Smooth muscle cell (in vitro differentiated cells): ENCODE results near the gene RNF6. TPM values are rescaled to one million over a fixed set of nuclear protein-coding genes. Genes with fewer than 3 reads are reported as not detected.
A peak's percentile ranks its signal among the peaks of the same experiment; 100 is the strongest.

Experiments
- DNase-seq: peaks from one replicate; lab custom pipeline; 2025; ENCODE audit not compliant: unreplicated experiment; lab: John Stamatoyannopoulos, UW
- H2AFZ ChIP-seq: fragments of 200-600 bp; sonication (generic); 2 replicates; pipeline ENCODE4 v1.6.0; 2016; ENCODE audit warnings: antibody characterized with exemption, low read depth, mild to moderate bottlenecking
- H3F3A ChIP-seq: fragments of 200-600 bp; sonication (generic); 2 replicates; pipeline ENCODE4 v1.6.0; 2017; ENCODE audit warnings: antibody characterized with exemption, low read depth
- H3K27ac ChIP-seq: fragments of 200-600 bp; sonication (generic); 2 replicates; pipeline ENCODE4 v1.5.1; 2016; ENCODE audit warnings: low read depth, mild to moderate bottlenecking
- H3K27me3 ChIP-seq: fragments of 200-600 bp; sonication (generic); 2 replicates; pipeline ENCODE4 v1.6.1; 2016; ENCODE audit warnings: low read depth, mild to moderate bottlenecking
- H3K36me3 ChIP-seq: fragments of 200-600 bp; sonication (generic); 2 replicates; pipeline ENCODE4 v1.5.1; 2016; ENCODE audit warnings: low read depth
- H3K4me1 ChIP-seq: fragments of 200-600 bp; sonication (generic); 2 replicates; pipeline ENCODE4 v1.5.1; 2016; ENCODE audit warnings: low read depth
- H3K4me2 ChIP-seq: fragments of 200-600 bp; sonication (generic); 2 replicates; pipeline ENCODE4 v1.6.0; 2016; ENCODE audit warnings: mild to moderate bottlenecking
- H3K4me3 ChIP-seq: fragments of 200-600 bp; sonication (generic); 2 replicates; pipeline ENCODE4 v1.5.1; 2016; ENCODE audit warnings: mild to moderate bottlenecking
- H3K79me2 ChIP-seq: fragments of 200-600 bp; sonication (generic); 2 replicates; pipeline ENCODE4 v1.6.0; 2016; ENCODE audit warnings: low read depth, mild to moderate bottlenecking
- H3K9ac ChIP-seq: fragments of 200-600 bp; sonication (generic); 2 replicates; pipeline ENCODE4 v1.6.0; 2016; ENCODE audit warnings: low read depth
- H3K9me3 ChIP-seq: fragments of 200-600 bp; sonication (generic); replicated peaks from 2 replicates; pipeline ENCODE4 v1.5.1; 2016; ENCODE audit warnings: low read depth
- H4K20me1 ChIP-seq: fragments of 200-600 bp; sonication (generic); 2 replicates; pipeline ENCODE4 v1.6.0; 2016; ENCODE audit warnings: low read depth
- WGBS: methylation state at CpG from one replicate; pipeline ENCODE4 v1.1.7; 2016; ENCODE audit warnings: low lambda C conversion rate; 5-methylcytosine and 5-hydroxymethylcytosine counted together
- polyA plus RNA-seq: library from polyadenylated mRNA; unstranded; fragments of >200 nt; fragmentation: Nextera tagmentation; extraction: Ambion mirVana; gene quantifications from 2 replicates; pipeline ENCODE4 v1.2.1, GENCODE V29; 2016
- total RNA-seq: library from RNA; depleted of rRNA; stranded (reverse); fragments of >200 nt; gene quantifications from 2 replicates; pipeline ENCODE4 v1.2.3, GENCODE V29; 2014
- TF ChIP-seq, protein P1 (sequence below): fragments of 200-600 bp; sonication (generic); IDR thresholded peaks from 2 replicates; pipeline ENCODE4 v1.5.1; 2017; ENCODE audit warnings: borderline replicate concordance, mild to moderate bottlenecking, antibody characterized with exemption; ENCODE audit not compliant: insufficient read depth, poor library complexity, severe bottlenecking

Gene RNF6
- total RNA-seq (47.3 and 55.5 TPM in 2 replicates), polyA plus RNA-seq (27.8 and 31.7 TPM in 2 replicates)

DNA sequence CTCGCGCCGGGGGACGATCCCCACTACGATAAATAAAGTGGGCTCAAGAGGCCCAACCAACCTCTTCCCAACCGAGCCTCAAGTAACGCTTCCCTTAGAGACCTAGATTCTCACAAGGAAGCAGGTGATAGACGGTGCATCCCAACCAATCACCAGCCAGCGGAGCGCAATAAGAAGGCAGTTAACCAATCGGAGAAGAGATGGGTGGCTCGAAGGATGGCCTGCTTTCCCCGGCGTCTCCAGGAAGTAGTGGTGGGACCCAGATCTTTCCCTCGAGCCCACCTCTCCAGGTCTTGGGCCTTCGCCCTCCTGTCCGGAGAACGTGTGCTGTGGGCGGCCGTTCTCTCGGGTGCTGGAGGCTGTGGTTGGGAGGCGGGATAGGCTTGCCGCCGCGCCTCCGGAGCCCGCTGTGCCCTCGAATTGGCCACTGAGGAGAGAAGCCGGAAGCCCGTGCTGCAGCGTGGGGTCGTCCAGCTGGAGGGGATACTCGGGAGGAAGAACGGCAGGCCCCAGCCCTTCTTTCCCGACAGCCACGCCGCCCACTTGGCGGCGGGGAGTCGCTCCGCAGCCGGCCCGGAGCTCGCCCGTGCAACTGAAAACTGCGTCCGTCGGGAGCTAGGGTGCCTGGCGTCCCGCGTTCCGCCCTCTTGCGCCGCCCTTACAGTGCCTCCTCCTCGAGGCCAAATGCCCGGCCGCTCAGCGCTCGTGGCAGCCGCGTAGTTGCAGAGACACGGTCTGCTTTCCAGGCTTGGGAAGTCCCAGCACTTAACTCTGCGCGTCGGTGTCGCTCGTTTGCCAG is at the start of gene RNF6:
Gene RNF6 (minus strand): TSS at position 594 of the 799 bp plus-strand sequence. CDS start 2,665 bp downstream, outside the sequence.
- H3K4me1 ChIP-seq = peaks cover 24% of the 10 kb centered on the region
- peak; percentile 69 for DNase-seq
- peak within 1 kb of the TSS; percentile 98 for H3K27ac ChIP-seq
- WGBS = under 1% methylated on average over 63 of the region's 67 CpGs
- peaks cover 27% of the 10 kb centered on the region for H3K79me2 ChIP-seq
- H3F3A ChIP-seq = peaks cover 18% of the 10 kb centered on the region
- peak within 1 kb of the TSS; percentile 98 for H3K9ac ChIP-seq
- H2AFZ ChIP-seq = peak within 1 kb of the TSS; percentile 96
- H3K9me3 ChIP-seq = no peaks in the 10 kb centered on the region
- H3K4me3 ChIP-seq = peak within 1 kb of the TSS; percentile 95
- H3K36me3 ChIP-seq = peaks cover 15% of the 10 kb centered on the region
- TF ChIP-seq, protein P1, sequence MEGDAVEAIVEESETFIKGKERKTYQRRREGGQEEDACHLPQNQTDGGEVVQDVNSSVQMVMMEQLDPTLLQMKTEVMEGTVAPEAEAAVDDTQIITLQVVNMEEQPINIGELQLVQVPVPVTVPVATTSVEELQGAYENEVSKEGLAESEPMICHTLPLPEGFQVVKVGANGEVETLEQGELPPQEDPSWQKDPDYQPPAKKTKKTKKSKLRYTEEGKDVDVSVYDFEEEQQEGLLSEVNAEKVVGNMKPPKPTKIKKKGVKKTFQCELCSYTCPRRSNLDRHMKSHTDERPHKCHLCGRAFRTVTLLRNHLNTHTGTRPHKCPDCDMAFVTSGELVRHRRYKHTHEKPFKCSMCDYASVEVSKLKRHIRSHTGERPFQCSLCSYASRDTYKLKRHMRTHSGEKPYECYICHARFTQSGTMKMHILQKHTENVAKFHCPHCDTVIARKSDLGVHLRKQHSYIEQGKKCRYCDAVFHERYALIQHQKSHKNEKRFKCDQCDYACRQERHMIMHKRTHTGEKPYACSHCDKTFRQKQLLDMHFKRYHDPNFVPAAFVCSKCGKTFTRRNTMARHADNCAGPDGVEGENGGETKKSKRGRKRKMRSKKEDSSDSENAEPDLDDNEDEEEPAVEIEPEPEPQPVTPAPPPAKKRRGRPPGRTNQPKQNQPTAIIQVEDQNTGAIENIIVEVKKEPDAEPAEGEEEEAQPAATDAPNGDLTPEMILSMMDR = no peak
- H3K27me3 ChIP-seq = no peaks in the 10 kb centered on the region
- peak within 1 kb of the TSS; percentile 91 for H3K4me2 ChIP-seq
- H4K20me1 ChIP-seq = peaks cover 20% of the 10 kb centered on the region

DNA sequence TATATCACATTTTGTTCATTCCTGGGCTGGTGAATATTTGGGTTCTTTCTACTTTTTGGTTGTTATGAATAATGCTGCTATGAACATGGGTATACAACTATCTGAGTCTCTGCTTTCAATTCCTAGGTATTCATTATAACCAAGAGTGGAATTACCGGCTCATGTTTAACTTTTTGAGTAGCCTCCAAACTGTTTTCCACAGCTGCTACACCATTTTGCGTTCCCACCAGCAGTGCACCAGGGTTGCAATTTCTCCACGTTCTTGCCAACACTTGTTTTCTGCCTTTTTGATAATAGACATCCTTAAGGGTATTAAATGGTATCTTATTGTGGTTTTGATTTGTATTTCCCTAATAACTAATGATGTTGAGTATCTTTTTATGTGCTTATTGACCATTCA is 48.6 kb upstream of the RNF6 start:
- Histone ChIP-seq H3K36me3 (no peaks in the 10 kb centered on the region), H3K4me3 (no peak overlapping the region), H3K4me2 (no peak overlapping the region), H3K9me3 (no peaks in the 10 kb centered on the region), H3K27me3 (no peaks in the 10 kb centered on the region), H2AFZ (no peak overlapping the region), H3K27ac (no peak overlapping the region), H3K79me2 (peaks cover 98% of the 10 kb centered on the region), H3K4me1 (no peaks in the 10 kb centered on the region), H4K20me1 (peaks cover 100% of the 10 kb centered on the region), H3F3A (no peaks in the 10 kb centered on the region), H3K9ac (no peak overlapping the region)
- WGBS = 90% methylated on average over 3 of the region's 3 CpGs
- DNase-seq = no peak
- TF ChIP-seq, protein P1 = no peak

DNA sequence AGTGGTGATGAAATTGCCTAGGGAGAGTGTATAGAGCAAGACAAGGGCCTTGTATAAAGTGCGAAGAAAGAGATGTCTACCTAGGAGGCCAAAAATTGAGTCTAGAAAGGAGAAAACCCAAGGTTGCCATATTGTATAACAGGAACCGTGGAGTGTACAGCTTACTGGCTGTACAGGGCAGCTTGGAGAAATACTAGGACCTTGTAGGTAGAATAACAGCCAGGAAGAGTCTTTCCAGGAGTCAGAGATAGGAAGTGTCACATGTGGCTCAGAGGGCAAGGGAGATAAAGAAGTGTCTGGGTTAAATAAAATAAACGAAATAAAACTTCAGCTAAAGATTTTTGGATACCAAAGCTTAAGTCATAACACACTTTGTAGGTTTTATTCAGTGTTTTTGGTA is 44.2 kb upstream of the RNF6 start:
- Histone ChIP-seq H3K79me2 (peaks cover 98% of the 10 kb centered on the region), H3K4me2 (no peak overlapping the region), H2AFZ (no peak overlapping the region), H3K9me3 (no peaks in the 10 kb centered on the region), H3K4me3 (no peak overlapping the region), H3F3A (no peaks in the 10 kb centered on the region), H3K36me3 (no peaks in the 10 kb centered on the region), H4K20me1 (peaks cover 89% of the 10 kb centered on the region), H3K4me1 (no peaks in the 10 kb centered on the region), H3K9ac (no peak overlapping the region), H3K27ac (no peak overlapping the region), H3K27me3 (no peaks in the 10 kb centered on the region)
- WGBS = 89% methylated on average over 3 of the region's 3 CpGs
- TF ChIP-seq, protein P1 = no peak
- DNase-seq = no peak

DNA sequence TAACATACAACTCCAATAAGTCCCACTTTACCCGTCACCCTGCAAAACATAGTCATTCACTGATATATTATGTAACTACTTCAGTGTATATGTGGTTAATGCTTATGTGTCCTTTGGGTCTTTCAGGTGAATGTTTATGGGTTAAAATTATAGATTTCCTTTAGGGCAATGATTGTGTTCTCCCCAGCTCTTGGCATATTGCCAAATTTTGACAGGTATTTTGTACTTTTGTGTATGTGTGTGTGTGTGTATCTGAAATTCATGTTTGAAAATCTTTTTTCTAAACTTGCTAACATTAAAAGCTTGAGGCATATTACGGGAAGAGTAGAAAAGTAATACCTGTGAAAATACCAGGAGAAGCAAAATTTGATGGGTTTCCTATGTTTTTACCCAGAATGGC is 40.0 kb upstream of the RNF6 start:
- H3F3A ChIP-seq = no peaks in the 10 kb centered on the region
- H2AFZ ChIP-seq = no peak overlapping the region
- no peaks in the 10 kb centered on the region for H3K9me3 ChIP-seq
- no peaks in the 10 kb centered on the region for H3K27me3 ChIP-seq
- peaks cover 100% of the 10 kb centered on the region for H3K79me2 ChIP-seq
- peaks cover 89% of the 10 kb centered on the region for H4K20me1 ChIP-seq
- no peak overlapping the region for H3K4me2 ChIP-seq
- H3K36me3 ChIP-seq = no peaks in the 10 kb centered on the region
- 96% methylated on average over 2 of the region's 2 CpGs for WGBS
- TF ChIP-seq, protein P1 = no peak
- no peak for DNase-seq
- no peak overlapping the region for H3K4me3 ChIP-seq
- no peak overlapping the region for H3K27ac ChIP-seq
- peaks cover 19% of the 10 kb centered on the region for H3K4me1 ChIP-seq
- no peak overlapping the region for H3K9ac ChIP-seq
